ENCODE results near the gene TFCP2L1.

Gene TFCP2L1

GRCh38 chr2:121202541-121203310 lies 82.3 kb downstream of the TFCP2L1 start:
- H3K4me3 ChIP-seq (ENCODE audit: low read depth, low read length): no peak overlapping the region
- no peak for TF ChIP-seq CTCF (IDR thresholded peaks at IDR 0.05; ENCODE audit: low read depth, low read length)

GRCh38 chr2:121201796-121202195 lies 83.2 kb downstream of the TFCP2L1 start:
- TF ChIP-seq CTCF (IDR thresholded peaks at IDR 0.05; ENCODE audit: low read depth, low read length): no peak
- H3K4me3 ChIP-seq (ENCODE audit: low read depth, low read length): no peak overlapping the region

- no peak for TF ChIP-seq CTCF (IDR thresholded peaks at IDR 0.05; ENCODE audit: low read depth, low read length)
- no peak overlapping the region for H3K4me3 ChIP-seq (ENCODE audit: low read depth, low read length)
These were observed 84.3 kb downstream of the TFCP2L1 start for GRCh38 chr2:121200419-121201315.

GRCh38 chr2:121200011-121200347 lies 85.0 kb downstream of the TFCP2L1 start:
- H3K4me3 ChIP-seq (ENCODE audit: low read depth, low read length): no peak overlapping the region
- no peak for TF ChIP-seq CTCF (IDR thresholded peaks at IDR 0.05; ENCODE audit: low read depth, low read length)

- TF ChIP-seq CTCF (IDR thresholded peaks at IDR 0.05; ENCODE audit: low read depth, low read length): no peak
- H3K4me3 ChIP-seq (ENCODE audit: low read depth, low read length): no peak overlapping the region
These were observed 85.6 kb downstream of the TFCP2L1 start for GRCh38 chr2:121199281-121200010.

- H3K4me3 ChIP-seq (ENCODE audit: low read depth, low read length): no peak overlapping the region
- TF ChIP-seq CTCF (IDR thresholded peaks at IDR 0.05; ENCODE audit: low read depth, low read length): no peak
These were observed 87.5 kb downstream of the TFCP2L1 start for GRCh38 chr2:121197369-121198091.
